ENCODE results near the gene TTC39B.

TTC39B gene

GRCh38 chr9:15115702-15116101 lies 191.3 kb downstream of the TTC39B start:
- no peak for DNase-seq

GRCh38 chr9:15115041-15115440 lies 192.0 kb downstream of the TTC39B start:
- DNase-seq: no peak

Measured in effector CD8-positive, alpha-beta T cell (primary cell).